Activated T-cell treated with anti-CD3 and anti-CD28 coated beads, Interleukin-2, amount 50 U/mL, for 4 hours (primary cell): Measurements from ENCODE around the gene FETUB. TPM values are rescaled to one million over a fixed set of nuclear protein-coding genes. Genes with fewer than 3 reads are reported as not detected.
"Not testable (repeated sequence)": the region's sequence is repeated elsewhere in the genome, so short reads cannot be mapped to it uniquely, and the experiment has no call there.

Source experiments
- ATAC-seq, 2 donors: fragments of 200-7000 bp; cut with Tn5 transposase; one replicate each; pipeline ENCODE4 v1.10.0; 2021
- DNase-seq: peaks from one replicate; pipeline ENCODE4 v3.0.0-alpha.2; 2020
- H3K27me3 Mint-ChIP-seq: one replicate; pipeline ENCODE4 v1.8.0; 2021; ENCODE audit warnings: low read depth, mixed read lengths
- H3K36me3 Mint-ChIP-seq: one replicate; pipeline ENCODE4 v1.8.0; 2022; ENCODE audit warnings: mixed read lengths; ENCODE audit not compliant: insufficient read depth
- H3K4me1 Mint-ChIP-seq: one replicate; pipeline ENCODE4 v1.8.0; 2021; ENCODE audit warnings: low read depth, mixed read lengths
- H3K4me3 Mint-ChIP-seq: one replicate; pipeline ENCODE4 v1.8.0; 2021; ENCODE audit warnings: mild to moderate bottlenecking, moderate library complexity, mixed read lengths
- H3K9me3 Mint-ChIP-seq: one replicate; pipeline ENCODE4 v1.8.0; 2021; ENCODE audit warnings: mixed read lengths
- total RNA-seq, 3 donors: library from RNA; stranded (reverse); gene quantifications; one replicate each; pipeline ENCODE4 v1.2.1, GENCODE V29; 2021

The FETUB gene
- total RNA-seq, 3 donors from 2014 or later, result not detected

DNA sequence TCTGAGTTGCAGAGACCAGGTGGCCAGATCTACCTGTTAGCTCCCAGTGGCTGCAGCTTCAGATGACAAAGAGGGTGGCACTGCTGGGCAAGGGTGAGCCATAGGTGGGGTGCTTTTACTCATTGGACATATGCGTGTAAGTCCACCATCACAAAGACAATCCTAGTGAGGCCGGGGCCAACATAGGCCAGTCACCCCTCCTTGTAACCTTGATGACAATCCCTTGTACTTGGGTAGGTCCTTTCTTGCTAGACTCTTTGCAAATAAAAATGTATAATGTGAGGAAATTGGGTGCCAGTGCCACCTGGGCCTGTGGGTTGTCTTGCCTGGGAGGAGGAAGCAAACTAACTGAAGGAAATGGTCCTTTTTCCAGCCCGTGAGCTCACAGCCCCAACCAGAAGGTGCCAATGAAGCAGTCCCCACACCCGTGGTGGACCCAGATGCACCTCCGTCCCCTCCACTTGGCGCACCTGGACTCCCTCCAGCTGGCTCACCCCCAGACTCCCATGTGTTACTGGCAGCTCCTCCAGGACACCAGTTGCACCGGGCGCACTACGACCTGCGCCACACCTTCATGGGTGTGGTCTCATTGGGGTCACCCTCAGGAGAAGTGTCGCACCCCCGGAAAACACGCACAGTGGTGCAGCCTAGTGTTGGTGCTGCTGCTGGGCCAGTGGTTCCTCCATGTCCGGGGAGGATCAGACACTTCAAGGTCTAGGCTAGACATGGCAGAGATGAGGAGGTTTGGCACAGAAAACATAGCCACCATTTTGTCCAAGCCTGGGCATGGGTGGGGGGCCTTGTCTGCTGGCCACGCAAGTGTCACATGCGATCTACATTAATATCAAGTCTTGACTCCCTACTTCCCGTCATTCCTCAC, 19.7 kb upstream of the FETUB start:
- H3K27me3 Mint-ChIP-seq, result peaks cover 27% of the 10 kb centered on the region
- ATAC-seq, result no peak
- no peaks in the 10 kb centered on the region for H3K9me3 Mint-ChIP-seq
- no peaks in the 10 kb centered on the region for H3K36me3 Mint-ChIP-seq
- H3K4me3 Mint-ChIP-seq, result no peak overlapping the region
- H3K4me1 Mint-ChIP-seq, result peaks cover 9% of the 10 kb centered on the region
- no peak for DNase-seq

DNA sequence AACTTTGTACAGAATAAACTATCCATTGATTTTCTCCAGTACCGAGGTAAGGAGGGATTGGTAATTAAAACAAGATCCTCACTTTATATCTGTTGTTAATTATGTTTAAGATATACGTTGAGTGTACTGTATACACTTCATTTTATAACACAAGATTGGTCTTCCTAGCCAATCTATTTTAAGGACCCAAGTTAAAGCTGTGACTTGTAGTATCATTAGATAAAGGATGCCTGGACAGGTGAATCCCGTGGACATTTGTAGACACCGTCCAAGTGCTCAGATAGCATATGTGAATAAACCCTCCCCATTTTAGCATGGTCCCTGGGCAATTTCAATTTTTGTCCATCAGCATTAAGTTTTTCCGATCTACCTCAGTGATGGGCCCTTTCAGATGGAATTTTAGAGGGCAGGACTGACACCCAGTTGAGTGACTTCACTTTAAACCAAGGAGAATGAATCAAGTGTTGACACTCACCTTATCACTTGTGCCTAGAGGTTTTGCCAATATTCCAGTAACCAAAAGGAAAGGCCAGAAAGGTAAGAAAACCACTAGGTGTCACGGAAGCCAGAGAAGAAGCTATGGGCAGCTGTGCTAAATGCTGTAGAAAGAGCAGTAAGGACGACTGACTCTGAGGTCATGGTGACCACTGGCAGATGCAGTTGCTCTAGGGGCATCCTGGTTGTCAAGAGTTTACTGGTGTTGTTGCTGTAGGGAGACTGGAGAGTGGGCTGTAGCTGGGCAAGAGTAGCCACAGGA, 18.1 kb upstream of the FETUB start:
- H3K4me3 Mint-ChIP-seq, result no peak overlapping the region
- no peaks in the 10 kb centered on the region for H3K36me3 Mint-ChIP-seq
- peaks cover 4% of the 10 kb centered on the region for H3K4me1 Mint-ChIP-seq
- H3K27me3 Mint-ChIP-seq, result peaks cover 24% of the 10 kb centered on the region
- DNase-seq (no peak), ATAC-seq (no peak)
- no peaks in the 10 kb centered on the region for H3K9me3 Mint-ChIP-seq

DNA sequence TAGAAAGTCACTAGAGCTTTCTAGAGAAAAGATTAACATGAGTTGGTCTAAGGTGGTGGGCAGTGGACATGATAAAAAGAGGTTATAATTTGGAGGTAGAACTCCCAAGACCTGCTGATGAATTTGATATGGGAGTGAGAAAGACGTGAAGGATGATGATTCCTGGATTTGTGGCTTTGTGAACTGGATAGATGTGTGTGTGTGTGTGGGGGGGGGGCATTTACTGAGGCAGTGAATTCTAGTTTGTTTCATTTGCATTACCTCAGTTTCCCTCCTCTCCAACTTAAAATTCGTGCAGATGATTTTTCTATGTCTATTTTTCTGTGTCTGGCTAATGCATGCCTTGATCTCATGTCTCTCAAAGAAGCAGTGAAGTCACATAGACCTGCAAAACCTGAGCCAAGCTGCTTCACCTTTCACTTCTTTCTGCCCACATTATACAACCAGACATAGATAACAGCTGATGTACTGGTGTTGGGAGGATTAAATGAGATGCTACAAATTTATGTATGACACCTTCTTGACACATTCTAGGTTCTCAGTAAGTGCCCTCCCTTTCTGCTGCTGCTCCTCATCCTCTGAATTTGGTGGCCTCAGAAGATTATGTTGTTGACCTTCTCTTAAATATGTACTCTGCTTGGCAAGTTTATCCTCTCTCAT, 17.4 kb upstream of the FETUB start:
- H3K9me3 Mint-ChIP-seq, result no peaks in the 10 kb centered on the region
- no peaks in the 10 kb centered on the region for H3K36me3 Mint-ChIP-seq
- ATAC-seq, result no peak
- no peak overlapping the region for H3K4me3 Mint-ChIP-seq
- no peaks in the 10 kb centered on the region for H3K4me1 Mint-ChIP-seq
- DNase-seq, result no peak
- H3K27me3 Mint-ChIP-seq, result peaks cover 19% of the 10 kb centered on the region

DNA sequence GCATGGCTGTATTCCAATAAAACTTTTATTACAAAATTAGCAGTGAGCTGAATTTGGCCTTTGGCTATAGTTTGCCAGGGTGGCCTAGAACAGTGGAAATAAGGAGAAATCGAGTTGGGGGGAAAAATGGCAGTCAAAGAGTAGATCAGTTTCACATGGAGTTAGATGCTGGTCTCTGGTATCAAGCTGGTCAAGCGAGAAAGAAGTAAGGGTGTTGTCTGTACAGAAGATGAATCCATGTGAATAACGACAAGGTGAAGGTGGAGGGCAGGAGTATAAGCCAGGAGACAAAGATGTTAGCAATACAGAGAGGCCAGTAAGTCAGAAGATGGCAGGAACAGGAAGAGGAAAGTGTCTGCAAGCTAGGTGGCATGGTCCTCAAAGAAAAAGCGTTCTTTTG, 15.6 kb upstream of the FETUB start:
- H3K36me3 Mint-ChIP-seq, result no peaks in the 10 kb centered on the region
- no peaks in the 10 kb centered on the region for H3K9me3 Mint-ChIP-seq
- no peak for ATAC-seq
- H3K27me3 Mint-ChIP-seq, result peaks cover 8% of the 10 kb centered on the region
- no peaks in the 10 kb centered on the region for H3K4me1 Mint-ChIP-seq
- no peak for DNase-seq
- H3K4me3 Mint-ChIP-seq, result no peak overlapping the region

DNA sequence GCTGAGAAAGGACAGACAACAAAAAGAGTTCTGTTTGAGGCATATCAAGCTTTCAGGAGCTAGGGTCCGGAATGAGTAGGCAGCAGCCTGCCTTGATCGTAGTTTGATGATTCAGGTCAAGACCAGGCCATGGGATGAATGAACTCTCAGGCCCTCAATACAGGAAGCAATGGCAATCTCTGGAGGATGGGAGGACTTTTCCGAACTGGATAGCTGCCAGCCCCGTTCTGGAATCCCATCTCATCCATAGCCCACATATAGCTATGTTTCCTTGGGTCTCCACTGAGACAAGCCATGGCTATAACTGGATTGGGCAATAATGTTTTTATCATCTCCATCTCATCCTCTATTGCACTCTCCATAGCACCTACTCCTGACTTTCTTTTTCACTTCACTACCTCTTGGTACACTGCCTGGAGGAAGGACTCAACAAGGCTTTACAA, 14.6 kb upstream of the FETUB start:
- no peak for ATAC-seq
- DNase-seq, result no peak
- H3K4me3 Mint-ChIP-seq, result no peak overlapping the region
- H3K4me1 Mint-ChIP-seq, result no peaks in the 10 kb centered on the region
- no peaks in the 10 kb centered on the region for H3K36me3 Mint-ChIP-seq
- peaks cover 9% of the 10 kb centered on the region for H3K27me3 Mint-ChIP-seq
- no peaks in the 10 kb centered on the region for H3K9me3 Mint-ChIP-seq

DNA sequence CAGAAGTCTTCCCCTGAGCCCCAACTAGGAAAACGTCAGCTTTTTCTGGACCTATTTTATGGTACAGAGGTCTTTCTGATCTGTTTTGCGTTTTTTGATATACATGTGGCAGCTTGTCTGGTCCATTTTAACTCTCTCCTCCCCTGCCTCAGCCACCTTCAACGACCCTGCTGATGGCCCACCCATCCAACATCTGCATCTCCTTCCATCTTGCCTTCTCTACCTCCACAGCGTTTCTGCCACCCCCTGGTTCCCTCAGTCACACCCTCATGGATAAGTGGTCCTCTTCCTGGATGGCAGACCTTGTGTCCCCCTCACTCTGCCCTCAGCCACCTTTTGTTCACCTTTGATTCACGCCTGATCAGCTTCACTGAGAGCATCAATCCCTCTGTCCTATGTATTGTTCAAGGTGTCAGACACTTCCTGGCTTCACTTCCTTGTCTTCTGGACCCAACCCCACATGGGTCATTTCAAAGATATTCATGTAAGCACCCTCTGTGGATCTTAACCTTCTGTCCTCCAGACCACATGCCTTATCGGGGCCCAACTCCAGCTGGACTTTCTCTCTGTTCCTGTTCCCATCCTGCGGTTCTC, 13.8 kb upstream of the FETUB start:
- Mint-ChIP-seq H3K4me3 (no peak overlapping the region), H3K4me1 (no peaks in the 10 kb centered on the region), H3K36me3 (no peaks in the 10 kb centered on the region), H3K9me3 (no peaks in the 10 kb centered on the region), H3K27me3 (peaks cover 11% of the 10 kb centered on the region)
- ATAC-seq, result no peak
- no peak for DNase-seq

DNA sequence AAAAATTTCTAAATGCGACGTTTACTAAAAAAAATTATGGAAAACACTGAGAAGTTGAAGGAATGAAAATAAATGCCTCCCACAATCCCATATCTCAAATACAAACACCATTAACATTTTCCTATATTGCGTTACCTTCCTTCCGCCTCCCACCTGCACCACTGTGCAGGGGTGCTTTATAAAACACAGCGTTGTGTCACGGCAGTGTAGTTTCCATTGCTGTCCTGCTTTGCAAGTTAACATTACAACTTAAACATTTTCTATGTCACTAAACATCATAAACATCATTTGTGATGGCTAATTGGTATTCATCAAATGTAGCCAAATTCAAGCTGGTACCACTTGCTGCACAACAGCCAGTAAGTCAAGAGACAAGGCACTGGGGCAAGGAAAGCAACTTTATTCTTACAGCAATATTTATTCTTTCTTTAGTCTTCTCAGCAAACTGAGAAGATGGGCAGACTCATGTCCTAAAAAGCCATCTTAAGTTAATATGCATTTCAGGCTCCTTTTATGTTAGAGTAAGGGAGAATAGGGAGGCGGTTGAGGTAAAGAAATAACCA, 12.3 kb upstream of the FETUB start:
- Mint-ChIP-seq H3K4me3 (no peak overlapping the region), H3K36me3 (no peaks in the 10 kb centered on the region), H3K27me3 (peaks cover 9% of the 10 kb centered on the region), H3K4me1 (no peaks in the 10 kb centered on the region), H3K9me3 (no peaks in the 10 kb centered on the region)
- DNase-seq (no peak), ATAC-seq (no peak)

DNA sequence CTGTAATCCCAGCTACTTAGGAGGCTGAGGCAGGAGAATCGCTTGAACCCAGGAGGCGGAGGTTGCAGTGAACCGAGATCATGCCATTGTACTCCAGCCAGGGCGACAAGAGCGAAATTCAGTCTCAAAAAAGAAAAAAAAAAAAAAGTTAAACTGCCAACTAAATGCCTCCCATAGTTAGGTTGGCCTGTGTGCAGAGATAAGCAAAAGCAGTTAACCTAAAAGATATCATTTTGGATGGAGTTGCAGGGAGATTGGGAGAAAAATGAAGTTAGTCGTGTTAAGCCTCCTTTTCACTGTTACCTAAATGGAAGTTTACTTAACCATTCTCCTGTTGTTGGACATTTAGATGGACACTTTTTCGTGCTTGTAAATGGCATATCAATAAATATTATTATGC, 11.4 kb upstream of the FETUB start:
- Mint-ChIP-seq H3K27me3 (peaks cover 9% of the 10 kb centered on the region), H3K9me3 (no peaks in the 10 kb centered on the region), H3K36me3 (no peaks in the 10 kb centered on the region), H3K4me1 (no peaks in the 10 kb centered on the region), H3K4me3 (no peak overlapping the region)
- no peak for DNase-seq
- no peak for ATAC-seq

DNA sequence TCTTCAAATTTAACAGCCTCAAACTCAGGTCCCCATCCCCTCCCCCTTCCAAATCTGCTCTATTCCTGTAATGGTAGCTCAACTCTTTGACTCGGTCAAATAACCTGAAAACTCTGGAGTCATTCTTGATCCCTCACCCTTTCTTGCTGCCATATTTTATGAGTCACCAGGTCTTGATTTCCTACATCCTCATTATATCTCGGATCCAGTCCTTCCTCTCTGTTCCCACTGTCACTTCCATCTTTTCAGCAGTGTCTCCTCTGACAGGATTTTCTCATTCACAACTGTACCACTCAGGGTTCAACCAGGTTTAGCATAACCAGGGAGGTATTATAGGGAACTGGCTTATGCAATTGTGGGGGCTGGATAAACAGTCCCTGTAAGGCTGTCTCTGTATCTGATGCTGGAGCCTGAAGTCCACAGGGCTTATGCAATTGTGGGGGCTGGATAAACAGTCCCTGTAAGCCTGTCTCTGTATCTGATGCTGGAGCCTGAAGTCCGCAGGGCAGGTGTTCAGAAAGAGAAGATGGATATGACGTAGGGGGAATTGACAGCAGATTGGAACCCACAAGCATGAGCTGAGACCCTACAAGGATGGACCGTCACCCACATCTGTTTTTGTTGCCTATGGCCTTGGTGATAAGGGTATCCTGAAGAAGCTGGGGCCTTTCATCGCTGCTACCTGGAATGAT, 9.1 kb upstream of the FETUB start:
- H3K36me3 Mint-ChIP-seq, result no peaks in the 10 kb centered on the region
- ATAC-seq, result no peak
- peaks cover 9% of the 10 kb centered on the region for H3K27me3 Mint-ChIP-seq
- no peak for DNase-seq
- H3K4me3 Mint-ChIP-seq, result no peak overlapping the region
- no peaks in the 10 kb centered on the region for H3K9me3 Mint-ChIP-seq
- no peaks in the 10 kb centered on the region for H3K4me1 Mint-ChIP-seq

DNA sequence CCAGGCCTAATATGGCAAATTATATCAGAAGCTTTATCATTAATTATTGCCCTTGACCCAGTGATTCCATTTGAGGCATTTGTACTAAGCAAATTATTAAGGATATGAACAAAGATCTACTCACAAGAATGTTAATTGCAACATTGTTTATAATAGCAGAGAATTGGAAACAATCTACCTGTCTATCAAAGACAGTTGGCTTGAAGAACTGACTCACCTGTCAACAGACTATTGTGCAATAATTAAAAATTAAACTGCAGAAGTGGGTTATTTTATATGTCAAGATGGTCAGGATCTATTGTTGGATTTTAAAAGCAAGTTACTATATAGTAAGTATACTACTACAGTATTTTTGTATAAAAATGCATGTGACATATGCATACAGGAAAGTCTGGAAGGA, 6.7 kb upstream of the FETUB start:
- Mint-ChIP-seq H3K4me1 (no peaks in the 10 kb centered on the region), H3K4me3 (no peak overlapping the region), H3K9me3 (no peaks in the 10 kb centered on the region), H3K27me3 (peaks cover 9% of the 10 kb centered on the region), H3K36me3 (no peaks in the 10 kb centered on the region)
- ATAC-seq (no peak), DNase-seq (no peak)

DNA sequence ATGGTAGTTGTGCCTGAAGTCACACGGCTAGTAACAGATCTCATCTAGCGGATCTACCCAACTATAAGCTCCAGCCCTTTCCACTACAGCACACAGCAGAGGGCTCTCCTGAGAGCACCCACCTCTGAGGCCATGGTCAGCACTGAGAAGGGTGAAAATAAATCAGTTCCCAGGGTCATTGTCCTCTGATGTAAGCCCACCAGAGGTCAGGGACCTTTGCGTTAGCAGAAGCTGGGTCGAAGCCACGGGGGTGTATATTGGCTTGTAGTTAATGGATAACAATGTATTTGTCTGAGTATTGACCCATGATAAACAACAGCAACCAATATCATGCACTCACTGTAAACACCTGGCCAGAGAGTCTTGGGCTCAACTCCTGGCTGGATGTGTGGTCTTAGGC, 6.0 kb upstream of the FETUB start:
- not testable (repeated sequence) for H3K27me3 Mint-ChIP-seq, H3K9me3 Mint-ChIP-seq, H3K4me3 Mint-ChIP-seq, ATAC-seq, H3K36me3 Mint-ChIP-seq, DNase-seq, H3K4me1 Mint-ChIP-seq

DNA sequence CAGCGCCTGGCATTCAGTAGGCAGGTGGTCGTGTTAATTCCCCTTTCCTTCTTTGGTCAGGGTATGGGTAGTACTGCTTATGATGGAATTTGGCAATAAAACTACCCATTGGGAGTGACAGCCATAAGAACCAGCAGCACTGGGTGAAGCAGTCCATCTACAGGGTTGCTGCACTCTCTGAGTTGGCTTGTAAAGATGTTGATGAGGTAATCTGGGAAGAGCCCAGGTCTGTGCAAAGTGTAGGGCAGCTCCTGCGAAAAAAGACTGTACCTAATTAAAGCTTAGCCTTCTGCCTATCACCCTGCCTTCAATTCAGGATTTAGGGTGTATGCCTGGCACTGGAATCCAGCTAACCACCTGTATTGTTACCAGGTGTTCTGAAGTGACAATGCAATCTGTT, 4.7 kb upstream of the FETUB start:
- no peaks in the 10 kb centered on the region for H3K4me1 Mint-ChIP-seq
- DNase-seq, result no peak
- H3K4me3 Mint-ChIP-seq, result no peak overlapping the region
- no peaks in the 10 kb centered on the region for H3K9me3 Mint-ChIP-seq
- ATAC-seq, result no peak
- no peaks in the 10 kb centered on the region for H3K36me3 Mint-ChIP-seq
- peaks cover 12% of the 10 kb centered on the region for H3K27me3 Mint-ChIP-seq

DNA sequence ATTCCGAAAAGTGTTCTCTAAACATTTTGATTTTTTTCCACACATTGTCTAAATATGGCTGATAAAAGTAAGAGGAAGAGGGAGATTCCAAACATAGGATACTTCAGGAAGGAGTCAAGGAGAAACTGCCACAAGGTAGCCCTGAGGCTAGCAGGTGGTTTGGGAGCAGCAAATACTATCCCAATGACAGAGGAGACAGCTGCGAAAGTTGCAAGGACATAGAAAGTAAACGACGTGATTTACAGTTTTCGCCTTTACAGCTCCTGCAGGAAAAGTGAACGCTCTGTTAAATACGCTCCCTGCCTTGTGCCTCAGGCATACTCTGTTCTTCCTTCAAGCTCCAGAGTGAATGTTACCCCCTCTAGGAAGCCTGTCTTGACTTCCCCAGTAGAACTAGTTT, 3.7 kb upstream of the FETUB start:
- Mint-ChIP-seq H3K27me3 (peaks cover 8% of the 10 kb centered on the region), H3K4me1 (no peaks in the 10 kb centered on the region), H3K36me3 (no peaks in the 10 kb centered on the region), H3K9me3 (no peaks in the 10 kb centered on the region), H3K4me3 (no peak overlapping the region)
- DNase-seq (no peak), ATAC-seq (no peak)

DNA sequence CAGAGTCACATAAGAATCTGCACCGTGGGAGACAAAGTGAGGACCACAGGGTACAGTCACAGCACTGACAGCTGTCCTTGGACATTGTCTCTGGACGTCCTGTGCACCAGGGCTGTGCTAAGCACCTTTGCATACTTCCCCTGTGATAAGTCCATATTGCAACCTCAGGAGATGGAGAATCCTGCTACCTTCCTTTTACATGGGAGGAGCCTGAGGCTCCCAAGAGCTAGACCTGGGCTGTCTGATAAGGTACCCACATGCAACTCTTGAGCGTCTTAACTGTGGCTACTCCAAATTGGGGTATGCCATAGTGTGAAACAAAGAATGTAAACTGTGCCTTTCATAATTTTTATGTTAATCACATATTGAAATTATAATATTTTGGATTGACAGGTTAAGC, 2.5 kb upstream of the FETUB start:
- Mint-ChIP-seq H3K4me3 (no peak overlapping the region), H3K4me1 (no peaks in the 10 kb centered on the region), H3K36me3 (no peaks in the 10 kb centered on the region), H3K27me3 (peaks cover 9% of the 10 kb centered on the region), H3K9me3 (no peaks in the 10 kb centered on the region)
- no peak for DNase-seq
- no peak for ATAC-seq
